Panc1 (cell line): ENCODE measurements around the gene CGN. TPM values are rescaled to one million over a fixed set of nuclear protein-coding genes. Genes with fewer than 3 reads are reported as not detected.

Experiments used
- ATAC-seq: fragments of 200-7000 bp; cut with Tn5 transposase; 2 replicates; pipeline ENCODE4 v1.9.1; 2020; ENCODE audit warnings: mild to moderate bottlenecking, moderate library complexity
- BruUV-seq: library from RNA; stranded (reverse); fragments of 400-500 nt; replicated peaks from 2 replicates; lab custom pipeline; 2021; lab: Mats Ljungman, UMichigan
- CTCF ChIA-PET: fragments of 300-600 bp; sonication (Branson Sonifier 250); formaldehyde crosslinking; loops from one replicate; lab custom pipeline; 2022; ENCODE audit warnings: antibody characterized with exemption; lab: Charles Lee
- POLR2A ChIA-PET: fragments of 300-600 bp; sonication (Branson Sonifier 250); formaldehyde crosslinking; loops from one replicate; lab custom pipeline; 2022; ENCODE audit warnings: antibody characterized with exemption; lab: Charles Lee
- DNase-seq: peaks from one replicate; pipeline ENCODE4 v3.0.0-alpha.2; 2010; ENCODE audit warnings: low read depth, low spot score
- H3K27ac ChIP-seq: 2 replicates; pipeline ENCODE4 v1.5.1; 2011; ENCODE audit warnings: mild to moderate bottlenecking, low read length, inconsistent platforms
- H3K27me3 ChIP-seq: fragments of 200-500 bp; sonication (Bioruptor generic); 2 replicates; pipeline ENCODE4 v1.6.0; 2014; ENCODE audit warnings: low read length, inconsistent platforms; ENCODE audit not compliant: control insufficient read depth, insufficient read depth
- H3K36me3 ChIP-seq: fragments of 200-500 bp; sonication (Bioruptor generic); 2 replicates; pipeline ENCODE4 v1.5.1; 2014; ENCODE audit warnings: inconsistent platforms, mild to moderate bottlenecking, low read length, moderate library complexity; ENCODE audit not compliant: control insufficient read depth, insufficient read depth
- H3K4me1 ChIP-seq: 2 replicates; pipeline ENCODE4 v1.5.1; 2011; ENCODE audit warnings: inconsistent platforms, mild to moderate bottlenecking, low read length, moderate library complexity; ENCODE audit not compliant: control insufficient read depth, insufficient read depth
- H3K4me3 ChIP-seq, 2 experiments: 2 replicates each; pipeline ENCODE4 v1.5.1; 2011 to 2012; ENCODE audit warnings: low read depth in 2 of 2, low read length in 2 of 2, mild to moderate bottlenecking in 2 of 2, inconsistent platforms in 1 of 2, moderate library complexity in 1 of 2
- H3K9me3 ChIP-seq: fragments of 200-500 bp; sonication (Bioruptor generic); 2 replicates; pipeline ENCODE4 v1.5.1; 2014; ENCODE audit warnings: low read depth, mild to moderate bottlenecking, inconsistent platforms, low read length, moderate library complexity; ENCODE audit not compliant: control insufficient read depth, insufficient read depth
- POLR2AphosphoS5 ChIP-seq: IDR thresholded peaks from 2 replicates; pipeline ENCODE4 v1.6.1; 2012; ENCODE audit warnings: mild to moderate bottlenecking, low read depth, low read length, moderate library complexity
- SIN3A ChIP-seq: IDR thresholded peaks from 2 replicates; pipeline ENCODE4 v1.6.1; 2012; ENCODE audit warnings: low read depth, mild to moderate bottlenecking, low read length, moderate library complexity, borderline replicate concordance; ENCODE audit not compliant: insufficient read depth
- TCF7L2 ChIP-seq: IDR thresholded peaks from 2 replicates; pipeline ENCODE4 v1.6.1; 2011; ENCODE audit warnings: mild to moderate bottlenecking, low read depth, low read length, inconsistent platforms
- in situ Hi-C: cut with HindIII; loops from 2 replicates; pipeline ENCODE4 v1.10.0; 2016; ENCODE audit warnings: low sequenced_read_pairs, low pct_unique_long_range_greater_than_20kb
- intact Hi-C: fragments of 100-400 bp; cut with micrococcal nuclease; formaldehyde crosslinking; loops from one replicate; pipeline ENCODE4 v1.10.0; 2022; ENCODE audit not compliant: unreplicated experiment
- total RNA-seq: library from RNA; stranded (reverse); gene quantifications from one replicate; pipeline ENCODE4 v1.2.1, GENCODE V29; 2021; ENCODE audit not compliant: unreplicated experiment
- TF ChIP-seq, protein P1 (sequence below), 2 experiments: IDR thresholded peaks; 2 replicates each; pipeline ENCODE4 v1.6.1; 2011 to 2012; ENCODE audit warnings: low read depth in 2 of 2, control low read depth in 1 of 2, low read length in 1 of 2, mild to moderate bottlenecking in 1 of 2, moderate library complexity in 1 of 2; ENCODE audit not compliant: insufficient read depth in 1 of 2
- TF ChIP-seq, protein P2 (sequence below): fragments of 450-650 bp; IDR thresholded peaks from 2 replicates; pipeline ENCODE4 v1.5.1; 2017; ENCODE audit warnings: mild to moderate bottlenecking

CGN gene
- total RNA-seq, 1 experiment from 2014 or later = 10.2 TPM

- intact Hi-C loops (no loop called here), in situ Hi-C loops (no loop called here)
- ChIA-PET CTCF (no interaction called here), POLR2A (no interaction called here)
- no peak for ATAC-seq
- no TSS peak for BruUV-seq
- no peaks in the 10 kb centered on the region for H3K9me3 ChIP-seq
- H3K27me3 ChIP-seq = no peaks in the 10 kb centered on the region
- H3K4me3 ChIP-seq = no peak overlapping the region
- DNase-seq = no peak
- peaks cover 3% of the 10 kb centered on the region; the same call in 1 of the 2 replicates for H3K4me1 ChIP-seq
- peaks cover 10% of the 10 kb centered on the region for H3K36me3 ChIP-seq
- no peak overlapping the region for H3K27ac ChIP-seq
- TF ChIP-seq, protein P1, sequence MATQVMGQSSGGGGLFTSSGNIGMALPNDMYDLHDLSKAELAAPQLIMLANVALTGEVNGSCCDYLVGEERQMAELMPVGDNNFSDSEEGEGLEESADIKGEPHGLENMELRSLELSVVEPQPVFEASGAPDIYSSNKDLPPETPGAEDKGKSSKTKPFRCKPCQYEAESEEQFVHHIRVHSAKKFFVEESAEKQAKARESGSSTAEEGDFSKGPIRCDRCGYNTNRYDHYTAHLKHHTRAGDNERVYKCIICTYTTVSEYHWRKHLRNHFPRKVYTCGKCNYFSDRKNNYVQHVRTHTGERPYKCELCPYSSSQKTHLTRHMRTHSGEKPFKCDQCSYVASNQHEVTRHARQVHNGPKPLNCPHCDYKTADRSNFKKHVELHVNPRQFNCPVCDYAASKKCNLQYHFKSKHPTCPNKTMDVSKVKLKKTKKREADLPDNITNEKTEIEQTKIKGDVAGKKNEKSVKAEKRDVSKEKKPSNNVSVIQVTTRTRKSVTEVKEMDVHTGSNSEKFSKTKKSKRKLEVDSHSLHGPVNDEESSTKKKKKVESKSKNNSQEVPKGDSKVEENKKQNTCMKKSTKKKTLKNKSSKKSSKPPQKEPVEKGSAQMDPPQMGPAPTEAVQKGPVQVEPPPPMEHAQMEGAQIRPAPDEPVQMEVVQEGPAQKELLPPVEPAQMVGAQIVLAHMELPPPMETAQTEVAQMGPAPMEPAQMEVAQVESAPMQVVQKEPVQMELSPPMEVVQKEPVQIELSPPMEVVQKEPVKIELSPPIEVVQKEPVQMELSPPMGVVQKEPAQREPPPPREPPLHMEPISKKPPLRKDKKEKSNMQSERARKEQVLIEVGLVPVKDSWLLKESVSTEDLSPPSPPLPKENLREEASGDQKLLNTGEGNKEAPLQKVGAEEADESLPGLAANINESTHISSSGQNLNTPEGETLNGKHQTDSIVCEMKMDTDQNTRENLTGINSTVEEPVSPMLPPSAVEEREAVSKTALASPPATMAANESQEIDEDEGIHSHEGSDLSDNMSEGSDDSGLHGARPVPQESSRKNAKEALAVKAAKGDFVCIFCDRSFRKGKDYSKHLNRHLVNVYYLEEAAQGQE (IDR thresholded peaks at IDR 0.05; ENCODE audit: insufficient read depth in 1 of 2, low read depth in 2 of 2, low read length in 1 of 2) = no peak
These were observed 63.7 kb downstream of the CGN start for GRCh38 chr1:151574575-151575529.

DNA sequence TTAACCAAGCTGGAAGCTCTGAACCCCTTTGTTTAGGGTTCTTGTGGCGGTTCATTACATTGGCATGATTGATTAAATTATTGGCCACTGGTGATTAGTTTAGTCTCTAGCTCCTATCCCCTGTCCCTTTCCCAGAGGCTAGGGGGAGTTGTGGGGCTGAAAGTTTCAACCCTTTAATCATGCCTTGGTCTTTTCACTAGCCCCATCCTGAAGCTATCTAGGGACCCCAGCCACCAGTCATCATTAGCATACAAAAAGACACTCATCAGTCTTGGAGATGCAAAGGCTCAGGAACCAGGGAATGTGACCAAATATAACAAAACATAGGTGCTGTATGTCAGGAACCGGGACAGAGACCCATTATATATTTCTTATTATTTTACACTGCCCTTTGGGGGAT, 66.0 kb downstream of the CGN start:
- ATAC-seq (no peak), DNase-seq (no peak)
- POLR2A ChIA-PET = no interaction called here
- peaks cover 6% of the 10 kb centered on the region; the same call in 1 of the 2 replicates for H3K4me1 ChIP-seq
- CTCF ChIA-PET = no interaction called here
- BruUV-seq = no TSS peak
- in situ Hi-C loops = no loop called here
- H3K9me3 ChIP-seq = no peaks in the 10 kb centered on the region
- no peak for TF ChIP-seq POLR2AphosphoS5
- TF ChIP-seq TCF7L2 = no peak
- TF ChIP-seq, protein P1 (IDR thresholded peaks at IDR 0.05; ENCODE audit: insufficient read depth in 1 of 2, low read depth in 2 of 2, low read length in 1 of 2) = no peak
- TF ChIP-seq SIN3A = no peak
- TF ChIP-seq, protein P2, sequence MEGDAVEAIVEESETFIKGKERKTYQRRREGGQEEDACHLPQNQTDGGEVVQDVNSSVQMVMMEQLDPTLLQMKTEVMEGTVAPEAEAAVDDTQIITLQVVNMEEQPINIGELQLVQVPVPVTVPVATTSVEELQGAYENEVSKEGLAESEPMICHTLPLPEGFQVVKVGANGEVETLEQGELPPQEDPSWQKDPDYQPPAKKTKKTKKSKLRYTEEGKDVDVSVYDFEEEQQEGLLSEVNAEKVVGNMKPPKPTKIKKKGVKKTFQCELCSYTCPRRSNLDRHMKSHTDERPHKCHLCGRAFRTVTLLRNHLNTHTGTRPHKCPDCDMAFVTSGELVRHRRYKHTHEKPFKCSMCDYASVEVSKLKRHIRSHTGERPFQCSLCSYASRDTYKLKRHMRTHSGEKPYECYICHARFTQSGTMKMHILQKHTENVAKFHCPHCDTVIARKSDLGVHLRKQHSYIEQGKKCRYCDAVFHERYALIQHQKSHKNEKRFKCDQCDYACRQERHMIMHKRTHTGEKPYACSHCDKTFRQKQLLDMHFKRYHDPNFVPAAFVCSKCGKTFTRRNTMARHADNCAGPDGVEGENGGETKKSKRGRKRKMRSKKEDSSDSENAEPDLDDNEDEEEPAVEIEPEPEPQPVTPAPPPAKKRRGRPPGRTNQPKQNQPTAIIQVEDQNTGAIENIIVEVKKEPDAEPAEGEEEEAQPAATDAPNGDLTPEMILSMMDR = no peak
- H3K27ac ChIP-seq = no peak overlapping the region
- intact Hi-C loops = no loop called here
- no peaks in the 10 kb centered on the region for H3K27me3 ChIP-seq
- H3K36me3 ChIP-seq = peaks cover 6% of the 10 kb centered on the region
- H3K4me3 ChIP-seq = no peak overlapping the region
